H1 (cell line): ENCODE results near the gene PRKN.

ENCODE experiments used
- EZH2 ChIP-seq: fragments of 200-600 bp; sonication (generic); IDR thresholded peaks from 2 replicates; pipeline ENCODE4 v1.7.1; 2012; ENCODE audit warnings: low read depth, mild to moderate bottlenecking, moderate library complexity, low read length, inconsistent platforms; ENCODE audit not compliant: severe bottlenecking
- GTF2F1 ChIP-seq: IDR thresholded peaks from 2 replicates; pipeline ENCODE4 v1.6.1; 2012; ENCODE audit warnings: low read depth, low read length, improper control_type of control experiment, borderline replicate concordance
- JUND ChIP-seq: IDR thresholded peaks from 2 replicates; pipeline ENCODE4 v1.6.1; 2011; ENCODE audit warnings: mild to moderate bottlenecking, improper control_type of control experiment, low read length
- POLR2A ChIP-seq, 2 experiments: IDR thresholded peaks; 1 replicate in 1 of 2; 2 replicates in 1 of 2; pipeline ENCODE4 v1.6.1; 2011; ENCODE audit warnings: low read depth in 2 of 2, low read length in 2 of 2, mild to moderate bottlenecking in 2 of 2; ENCODE audit errors: control extremely low read depth in 1 of 2
- TF ChIP-seq, protein P1 (sequence below), 3 experiments: IDR thresholded peaks; 1 replicate in 2 of 3; 2 replicates in 1 of 3; pipeline versions ENCODE4 v1.5.1 to v1.6.1; 2011; ENCODE audit warnings: low read length in 3 of 3, mild to moderate bottlenecking in 3 of 3, inconsistent platforms in 2 of 3, low read depth in 1 of 3, moderate library complexity in 1 of 3; ENCODE audit not compliant: insufficient read depth in 1 of 3; ENCODE audit errors: control extremely low read depth in 1 of 3

DNA sequence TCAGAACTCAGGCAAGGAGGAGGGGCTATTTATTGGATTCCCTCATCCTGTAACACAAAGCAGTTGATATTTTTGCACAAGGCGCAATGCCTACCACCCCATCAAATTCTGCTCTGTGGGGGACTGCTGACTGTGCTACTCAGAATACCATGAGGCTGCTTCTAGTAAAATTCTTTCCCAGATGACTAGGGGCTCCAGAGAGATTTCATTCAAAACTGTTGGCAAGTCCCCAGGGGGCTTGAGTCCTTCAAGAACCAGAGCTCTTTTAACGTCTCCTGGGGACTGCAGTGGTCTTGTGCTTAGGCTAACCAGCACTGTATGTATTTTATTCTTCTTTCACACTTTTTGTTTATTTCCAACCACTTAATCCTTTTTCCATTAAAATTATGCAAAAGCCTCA, 1087.8 kb downstream of the PRKN start:
- TF ChIP-seq EZH2 (no peak), JUND (no peak), POLR2A (IDR thresholded peaks at IDR 0.05; ENCODE audit: control extremely low read depth in 1 of 2, low read depth in 2 of 2, low read length in 2 of 2) (no peak), GTF2F1 (no peak)
- TF ChIP-seq, protein P1, sequence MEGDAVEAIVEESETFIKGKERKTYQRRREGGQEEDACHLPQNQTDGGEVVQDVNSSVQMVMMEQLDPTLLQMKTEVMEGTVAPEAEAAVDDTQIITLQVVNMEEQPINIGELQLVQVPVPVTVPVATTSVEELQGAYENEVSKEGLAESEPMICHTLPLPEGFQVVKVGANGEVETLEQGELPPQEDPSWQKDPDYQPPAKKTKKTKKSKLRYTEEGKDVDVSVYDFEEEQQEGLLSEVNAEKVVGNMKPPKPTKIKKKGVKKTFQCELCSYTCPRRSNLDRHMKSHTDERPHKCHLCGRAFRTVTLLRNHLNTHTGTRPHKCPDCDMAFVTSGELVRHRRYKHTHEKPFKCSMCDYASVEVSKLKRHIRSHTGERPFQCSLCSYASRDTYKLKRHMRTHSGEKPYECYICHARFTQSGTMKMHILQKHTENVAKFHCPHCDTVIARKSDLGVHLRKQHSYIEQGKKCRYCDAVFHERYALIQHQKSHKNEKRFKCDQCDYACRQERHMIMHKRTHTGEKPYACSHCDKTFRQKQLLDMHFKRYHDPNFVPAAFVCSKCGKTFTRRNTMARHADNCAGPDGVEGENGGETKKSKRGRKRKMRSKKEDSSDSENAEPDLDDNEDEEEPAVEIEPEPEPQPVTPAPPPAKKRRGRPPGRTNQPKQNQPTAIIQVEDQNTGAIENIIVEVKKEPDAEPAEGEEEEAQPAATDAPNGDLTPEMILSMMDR (IDR thresholded peaks at IDR 0.05; ENCODE audit: control extremely low read depth in 1 of 3, insufficient read depth in 1 of 3, low read depth in 1 of 3, low read length in 3 of 3) = no peak
